CD14-positive monocyte (primary cell): ENCODE measurements around the gene ZNF562. TPM values are rescaled to one million over a fixed set of nuclear protein-coding genes. Genes with fewer than 3 reads are reported as not detected.

Source experiments
- DNase-seq, 3 donors: peaks; one replicate each; pipeline ENCODE4 v3.0.0-alpha.2; 2011 to 2022
- H2AFZ ChIP-seq: 2 replicates; pipeline ENCODE4 v1.6.0; 2012; ENCODE audit warnings: mild to moderate bottlenecking, low read depth, low read length, inconsistent platforms; ENCODE audit not compliant: insufficient read depth, poor library complexity, severe bottlenecking
- H3K27ac ChIP-seq, 2 donors: 1 replicate in 1 of 2; 2 replicates in 1 of 2; pipeline ENCODE4 v1.5.1; 2012 to 2013; ENCODE audit warnings: low read length in 2 of 2, control low read depth in 1 of 2, inconsistent platforms in 1 of 2, low read depth in 1 of 2, mild to moderate bottlenecking in 1 of 2
- H3K27me3 ChIP-seq, 2 donors: one replicate each; pipeline versions ENCODE4 v1.6.0 to v1.6.1; 2011 to 2013; ENCODE audit warnings: low read length in 2 of 2; ENCODE audit not compliant: control insufficient read depth in 2 of 2, insufficient read depth in 2 of 2
- H3K36me3 ChIP-seq, 2 donors: replicated peaks in 1 of 2; 1 replicate in 1 of 2; 2 replicates in 1 of 2; pipeline versions ENCODE4 v1.5.1 to v1.6.1; 2012 to 2013; ENCODE audit warnings: low read length in 2 of 2, control low read depth in 1 of 2, inconsistent platforms in 1 of 2, mild to moderate bottlenecking in 1 of 2; ENCODE audit not compliant: insufficient read depth in 2 of 2, control insufficient read depth in 1 of 2
- H3K4me1 ChIP-seq, 2 donors: 1 replicate in 1 of 2; 2 replicates in 1 of 2; pipeline versions ENCODE4 v1.5.1 to v1.6.1; 2012 to 2013; ENCODE audit warnings: low read length in 2 of 2, control low read depth in 1 of 2, inconsistent platforms in 1 of 2, mild to moderate bottlenecking in 1 of 2, moderate library complexity in 1 of 2; ENCODE audit not compliant: insufficient read depth in 2 of 2, control insufficient read depth in 1 of 2
- H3K4me2 ChIP-seq: replicated peaks from 2 replicates; pipeline ENCODE3; 2012; ENCODE audit warnings: low read length, moderate library complexity, mild to moderate bottlenecking; ENCODE audit not compliant: poor library complexity, severe bottlenecking; ENCODE audit errors: extremely low read depth
- H3K4me3 ChIP-seq, 3 experiments: fragments of 200-600 bp in 1 of 3; sonication (generic) in 1 of 3; replicated peaks in 1 of 3; 1 replicate in 2 of 3; 2 replicates in 1 of 3; pipeline ENCODE4 v1.5.1; 2011 to 2013; ENCODE audit warnings: low read length in 3 of 3, mild to moderate bottlenecking in 3 of 3, control low read depth in 2 of 3, low read depth in 2 of 3, inconsistent platforms in 1 of 3, moderate library complexity in 1 of 3
- H3K79me2 ChIP-seq: 2 replicates; pipeline ENCODE4 v1.6.0; 2012; ENCODE audit warnings: mild to moderate bottlenecking, control low read depth, inconsistent platforms, low read length, moderate library complexity; ENCODE audit not compliant: insufficient read depth
- H3K9ac ChIP-seq: 2 replicates; pipeline ENCODE4 v1.6.0; 2017; ENCODE audit warnings: low read length, mild to moderate bottlenecking; ENCODE audit not compliant: insufficient read depth, poor library complexity, severe bottlenecking
- H3K9me3 ChIP-seq, 2 donors: replicated peaks in 1 of 2; 1 replicate in 1 of 2; 2 replicates in 1 of 2; pipeline versions ENCODE4 v1.5.1 to v1.6.1; 2012 to 2013; ENCODE audit warnings: low read length in 2 of 2, control low read depth in 1 of 2; ENCODE audit not compliant: control insufficient read depth in 1 of 2, insufficient read depth in 1 of 2
- H4K20me1 ChIP-seq: 2 replicates; pipeline ENCODE4 v1.6.0; 2012; ENCODE audit warnings: mild to moderate bottlenecking, low read length, control low read depth, moderate library complexity; ENCODE audit not compliant: insufficient read depth
- H3K27ac Mint-ChIP-seq, 7 donors: one replicate each; pipeline ENCODE4 v1.8.0; 2020; ENCODE audit warnings: mild to moderate bottlenecking in 7 of 7, mixed read lengths in 7 of 7, moderate library complexity in 6 of 7, inconsistent platforms in 2 of 7
- H3K27me3 Mint-ChIP-seq, 3 donors: one replicate each; pipeline ENCODE4 v1.8.0; 2021 to 2022; ENCODE audit warnings: low read depth in 3 of 3, mild to moderate bottlenecking in 3 of 3, mixed read lengths in 3 of 3, moderate library complexity in 3 of 3, inconsistent platforms in 1 of 3
- H3K36me3 Mint-ChIP-seq, 2 donors: one replicate each; pipeline ENCODE4 v1.8.0; 2020; ENCODE audit warnings: mixed read lengths in 2 of 2, inconsistent platforms in 1 of 2, mild to moderate bottlenecking in 1 of 2
- H3K4me1 Mint-ChIP-seq: one replicate; pipeline ENCODE4 v1.8.0; 2020; ENCODE audit warnings: mild to moderate bottlenecking, mixed read lengths
- H3K4me3 Mint-ChIP-seq, 2 donors: one replicate each; pipeline ENCODE4 v1.8.0; 2020; ENCODE audit warnings: mild to moderate bottlenecking in 2 of 2, mixed read lengths in 2 of 2, moderate library complexity in 1 of 2
- H3K9me3 Mint-ChIP-seq, 7 donors: one replicate each; pipeline ENCODE4 v1.8.0; 2020 to 2022; ENCODE audit warnings: mixed read lengths in 7 of 7, mild to moderate bottlenecking in 6 of 7, moderate library complexity in 6 of 7, inconsistent platforms in 2 of 7
- CTCF ChIP-seq: fragments of 200-600 bp; IDR thresholded peaks from one replicate; pipeline ENCODE4 v1.8.0; 2022; ENCODE audit warnings: antibody characterized with exemption, mild to moderate bottlenecking
- WGBS: methylation state at CpG from one replicate; pipeline ENCODE4 v1.1.5; 2013; ENCODE audit warnings: missing lambda C conversion rate; ENCODE audit not compliant: insufficient coverage; 5-methylcytosine and 5-hydroxymethylcytosine counted together
- intact Hi-C, 2 donors: fragments of 100-400 bp; cut with micrococcal nuclease; formaldehyde crosslinking; loops; one replicate each; pipeline versions ENCODE4 v1.15.0 to v1.15.1; 2023
- polyA plus RNA-seq, 3 donors: library from polyadenylated mRNA; depleted of rRNA in 1 of 3; unstranded in 2 of 3; stranded (reverse) in 1 of 3; fragments of 300-500 nt in 2 of 3; fragments of >200 nt in 1 of 3; fragmentation: Illumina TruSeq in 2 of 3; gene quantifications; 1 replicate in 2 of 3; 2 replicates in 1 of 3; pipeline ENCODE4 v1.2.3, GENCODE V29; 2012 to 2021

The ZNF562 gene
- polyA plus RNA-seq, 3 donors, result 3.3 to 7.9 (median 5.1) TPM

DNA sequence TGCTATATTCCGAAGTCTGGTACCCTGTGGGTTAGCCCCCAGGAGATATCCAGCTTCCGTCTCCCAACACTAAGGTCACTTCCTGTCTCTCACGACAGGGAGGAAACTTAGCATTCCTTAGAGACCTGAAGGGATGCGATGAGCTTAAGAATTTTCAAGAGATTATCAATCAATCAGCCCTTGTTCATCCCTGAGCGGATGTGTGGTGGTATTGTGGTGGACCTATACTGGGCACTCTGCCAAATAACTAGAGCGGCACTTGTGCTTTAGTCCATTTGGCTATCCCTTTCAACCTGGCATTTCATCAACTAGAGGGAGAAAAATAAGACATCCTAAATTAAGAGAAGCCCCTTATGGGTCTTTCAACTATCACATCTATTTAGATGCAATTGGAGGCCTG is 30.9 kb upstream of the ZNF562 start:
- H4K20me1 ChIP-seq, result no peaks in the 10 kb centered on the region
- Mint-ChIP-seq H3K4me1 (peaks cover 12% of the 10 kb centered on the region), H3K27me3 (peaks cover 0 to 2% (median 2%) of the 10 kb centered on the region in 3 donors), H3K4me3 (no peak overlapping the region), H3K36me3 (peaks cover 0 to 7% of the 10 kb centered on the region in 2 donors), H3K27ac (no peak overlapping the region), H3K9me3 (peaks cover 22 to 50% (median 29%) of the 10 kb centered on the region in 7 donors)
- peaks cover 8 to 17% of the 10 kb centered on the region in 2 donors for H3K4me1 ChIP-seq
- H3K9ac ChIP-seq, result no peak overlapping the region
- no peak overlapping the region for H3K27ac ChIP-seq
- TF ChIP-seq CTCF, result no peak
- H2AFZ ChIP-seq, result no peak overlapping the region
- no peaks in the 10 kb centered on the region for H3K36me3 ChIP-seq
- no peaks in the 10 kb centered on the region for H3K27me3 ChIP-seq
- no peak overlapping the region for H3K4me3 ChIP-seq
- DNase-seq, result no peak
- 83% methylated on average over 1 of the region's 6 CpGs for WGBS
- H3K79me2 ChIP-seq, result no peaks in the 10 kb centered on the region
- intact Hi-C loops, result no loop called here
- H3K4me2 ChIP-seq, result no peak overlapping the region
- peaks cover 5 to 27% of the 10 kb centered on the region in 2 donors for H3K9me3 ChIP-seq

- H4K20me1 ChIP-seq, result no peaks in the 10 kb centered on the region
- Mint-ChIP-seq H3K27ac (no peak overlapping the region), H3K9me3 (peaks cover 18 to 50% (median 37%) of the 10 kb centered on the region in 7 donors), H3K4me3 (no peak overlapping the region), H3K36me3 (no peaks in the 10 kb centered on the region), H3K27me3 (peaks cover 0 to 5% (median 4%) of the 10 kb centered on the region in 3 donors), H3K4me1 (no peaks in the 10 kb centered on the region)
- no peak overlapping the region for H3K9ac ChIP-seq
- H3K9me3 ChIP-seq, result peaks cover 12 to 38% of the 10 kb centered on the region in 2 donors
- intact Hi-C loops, result no loop called here
- no peak overlapping the region for H3K4me3 ChIP-seq
- H3K36me3 ChIP-seq, result no peaks in the 10 kb centered on the region
- H3K79me2 ChIP-seq, result no peaks in the 10 kb centered on the region
- no peak overlapping the region for H3K27ac ChIP-seq
- no peak overlapping the region for H3K4me2 ChIP-seq
- H3K27me3 ChIP-seq, result no peaks in the 10 kb centered on the region
- WGBS, result 88% methylated on average over 3 of the region's 6 CpGs
- H2AFZ ChIP-seq, result no peak overlapping the region
- no peak for DNase-seq
- TF ChIP-seq CTCF, result no peak
- no peaks in the 10 kb centered on the region for H3K4me1 ChIP-seq
Observed at GRCh38 chr19:9702186-9702585, 27.3 kb upstream of the ZNF562 start.
